ENCODE data around the gene MYBPH.

Gene MYBPH

GRCh38 chr1:203199816-203200571 is 24.4 kb upstream of the MYBPH start:
- Histone ChIP-seq H2AFZ (ENCODE audit: low read length) (no peak overlapping the region), H3K36me3 (ENCODE audit: insufficient read depth, low read length) (no peaks in the 10 kb centered on the region), H3K4me3 (ENCODE audit: low read length, poor library complexity, severe bottlenecking) (no peak overlapping the region), H3K79me2 (ENCODE audit: insufficient read depth, low read length) (no peaks in the 10 kb centered on the region), H3F3A (ENCODE audit: low read depth) (no peaks in the 10 kb centered on the region), H3K9ac (ENCODE audit: low read depth, low read length, poor library complexity, severe bottlenecking) (no peak overlapping the region), H3K27me3 (ENCODE audit: insufficient read depth, low read length, poor library complexity, severe bottlenecking) (no peaks in the 10 kb centered on the region), H3K4me1 (ENCODE audit: insufficient read depth, low read length, poor library complexity, severe bottlenecking) (peaks cover 3% of the 10 kb centered on the region), H3K9me3 (ENCODE audit: insufficient read depth, low read depth, low read length) (no peaks in the 10 kb centered on the region), H3K9me2 (replicated peaks; ENCODE audit: low read depth, low read length) (no peaks in the 10 kb centered on the region), H4K20me1 (ENCODE audit: insufficient read depth, low read length, poor library complexity, severe bottlenecking) (no peaks in the 10 kb centered on the region), H3K4me2 (ENCODE audit: low read depth, low read length, poor library complexity, severe bottlenecking) (no peak overlapping the region)
- TF ChIP-seq CTCF (conservative IDR thresholded peaks at IDR 0.05; ENCODE audit: low read length) (no peak), EZH2phosphoT487 (IDR thresholded peaks at IDR 0.05; ENCODE audit: borderline replicate concordance) (no peak)

- Histone ChIP-seq H3K36me3 (ENCODE audit: insufficient read depth, low read length) (no peaks in the 10 kb centered on the region), H3K4me3 (ENCODE audit: low read length, poor library complexity, severe bottlenecking) (no peak overlapping the region), H3K9ac (ENCODE audit: low read depth, low read length, poor library complexity, severe bottlenecking) (no peak overlapping the region), H3K4me2 (ENCODE audit: low read depth, low read length, poor library complexity, severe bottlenecking) (no peak overlapping the region), H3K9me3 (ENCODE audit: insufficient read depth, low read depth, low read length) (no peaks in the 10 kb centered on the region), H3K9me2 (replicated peaks; ENCODE audit: low read depth, low read length) (no peaks in the 10 kb centered on the region), H2AFZ (ENCODE audit: low read length) (no peak overlapping the region), H3K79me2 (ENCODE audit: insufficient read depth, low read length) (no peaks in the 10 kb centered on the region), H4K20me1 (ENCODE audit: insufficient read depth, low read length, poor library complexity, severe bottlenecking) (no peaks in the 10 kb centered on the region), H3K4me1 (ENCODE audit: insufficient read depth, low read length, poor library complexity, severe bottlenecking) (peaks cover 3% of the 10 kb centered on the region), H3F3A (ENCODE audit: low read depth) (no peaks in the 10 kb centered on the region), H3K27me3 (ENCODE audit: insufficient read depth, low read length, poor library complexity, severe bottlenecking) (no peaks in the 10 kb centered on the region)
- TF ChIP-seq CTCF (conservative IDR thresholded peaks at IDR 0.05; ENCODE audit: low read length) (no peak), EZH2phosphoT487 (IDR thresholded peaks at IDR 0.05; ENCODE audit: borderline replicate concordance) (no peak)
These were observed 23.8 kb upstream of the MYBPH start for GRCh38 chr1:203199481-203199815.

- Histone ChIP-seq H3K4me1 (ENCODE audit: insufficient read depth, low read length, poor library complexity, severe bottlenecking) (peaks cover 3% of the 10 kb centered on the region), H3K9ac (ENCODE audit: low read depth, low read length, poor library complexity, severe bottlenecking) (no peak overlapping the region), H3K4me3 (ENCODE audit: low read length, poor library complexity, severe bottlenecking) (no peak overlapping the region), H3F3A (ENCODE audit: low read depth) (no peaks in the 10 kb centered on the region), H4K20me1 (ENCODE audit: insufficient read depth, low read length, poor library complexity, severe bottlenecking) (no peaks in the 10 kb centered on the region), H3K27me3 (ENCODE audit: insufficient read depth, low read length, poor library complexity, severe bottlenecking) (no peaks in the 10 kb centered on the region), H3K9me3 (ENCODE audit: insufficient read depth, low read depth, low read length) (no peaks in the 10 kb centered on the region), H3K9me2 (replicated peaks; ENCODE audit: low read depth, low read length) (no peaks in the 10 kb centered on the region), H3K4me2 (ENCODE audit: low read depth, low read length, poor library complexity, severe bottlenecking) (no peak overlapping the region), H3K36me3 (ENCODE audit: insufficient read depth, low read length) (no peaks in the 10 kb centered on the region), H2AFZ (ENCODE audit: low read length) (no peak overlapping the region), H3K79me2 (ENCODE audit: insufficient read depth, low read length) (no peaks in the 10 kb centered on the region)
- TF ChIP-seq EZH2phosphoT487 (IDR thresholded peaks at IDR 0.05; ENCODE audit: borderline replicate concordance) (no peak), CTCF (conservative IDR thresholded peaks at IDR 0.05; ENCODE audit: low read length) (no peak)
These were observed 23.4 kb upstream of the MYBPH start for GRCh38 chr1:203199002-203199401.
